Testis (tissue), 2 donors: ENCODE measurements around the gene BTNL2.

Experiments used
- CTCF ChIP-seq, 3 experiments: fragments of 450-650 bp in 2 of 3; fragments of 200-600 bp in 1 of 3; sonication (generic) in 1 of 3; IDR thresholded peaks; one replicate each; pipeline ENCODE4 v1.5.1; 2016 to 2019; ENCODE audit warnings: antibody characterized with exemption in 3 of 3, mild to moderate bottlenecking in 2 of 3, moderate library complexity in 1 of 3
- POLR2A ChIP-seq: fragments of 450-650 bp; IDR thresholded peaks from one replicate; pipeline ENCODE4 v1.6.1; 2017; ENCODE audit warnings: antibody characterized with exemption, mild to moderate bottlenecking, moderate library complexity

GRCh38 chr6:32402812-32403211 lies 4.2 kb downstream of the BTNL2 start:
- TF ChIP-seq POLR2A (no peak), CTCF (IDR thresholded peaks at IDR 0.05) (no peak)
